ENCODE results near the gene ENOSF1.

Gene ENOSF1

DNA sequence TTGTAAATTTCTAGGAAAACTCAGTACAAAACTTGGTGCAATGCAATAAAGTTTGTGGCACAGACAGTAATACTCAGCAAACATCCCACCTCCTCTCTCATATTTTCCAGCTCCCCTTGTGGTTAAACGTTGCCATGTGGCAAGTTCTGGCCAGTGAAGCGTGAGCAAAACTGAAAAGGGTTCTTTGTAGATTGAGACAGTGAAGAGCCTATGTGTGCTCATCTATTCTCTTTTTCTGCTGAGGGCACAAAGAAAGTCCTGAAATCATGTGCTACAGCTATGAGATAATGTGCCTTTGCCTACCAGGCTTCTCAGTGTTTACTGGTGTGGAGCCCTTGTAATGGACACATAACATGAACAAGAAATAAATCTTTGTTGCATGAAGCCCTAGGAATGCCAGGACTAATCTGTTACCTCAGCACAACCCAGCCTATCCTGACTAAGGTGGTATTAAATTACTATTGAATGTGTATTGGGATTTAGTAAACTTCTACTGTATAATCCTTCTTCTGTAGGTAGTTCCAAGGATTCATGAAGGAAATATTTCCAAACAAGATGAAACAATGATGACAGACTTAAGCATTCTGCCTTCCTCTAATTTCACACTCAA is 67.9 kb downstream of the ENOSF1 start:
- DNase-seq (ENCODE audit: low read depth) = no peak
- no peak overlapping the region for H3K4me3 ChIP-seq (ENCODE audit: low read length)
- TF ChIP-seq, protein P1, sequence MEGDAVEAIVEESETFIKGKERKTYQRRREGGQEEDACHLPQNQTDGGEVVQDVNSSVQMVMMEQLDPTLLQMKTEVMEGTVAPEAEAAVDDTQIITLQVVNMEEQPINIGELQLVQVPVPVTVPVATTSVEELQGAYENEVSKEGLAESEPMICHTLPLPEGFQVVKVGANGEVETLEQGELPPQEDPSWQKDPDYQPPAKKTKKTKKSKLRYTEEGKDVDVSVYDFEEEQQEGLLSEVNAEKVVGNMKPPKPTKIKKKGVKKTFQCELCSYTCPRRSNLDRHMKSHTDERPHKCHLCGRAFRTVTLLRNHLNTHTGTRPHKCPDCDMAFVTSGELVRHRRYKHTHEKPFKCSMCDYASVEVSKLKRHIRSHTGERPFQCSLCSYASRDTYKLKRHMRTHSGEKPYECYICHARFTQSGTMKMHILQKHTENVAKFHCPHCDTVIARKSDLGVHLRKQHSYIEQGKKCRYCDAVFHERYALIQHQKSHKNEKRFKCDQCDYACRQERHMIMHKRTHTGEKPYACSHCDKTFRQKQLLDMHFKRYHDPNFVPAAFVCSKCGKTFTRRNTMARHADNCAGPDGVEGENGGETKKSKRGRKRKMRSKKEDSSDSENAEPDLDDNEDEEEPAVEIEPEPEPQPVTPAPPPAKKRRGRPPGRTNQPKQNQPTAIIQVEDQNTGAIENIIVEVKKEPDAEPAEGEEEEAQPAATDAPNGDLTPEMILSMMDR (conservative IDR thresholded peaks at IDR 0.05; ENCODE audit: low read depth, low read length) = peak; percentile 16

DNA sequence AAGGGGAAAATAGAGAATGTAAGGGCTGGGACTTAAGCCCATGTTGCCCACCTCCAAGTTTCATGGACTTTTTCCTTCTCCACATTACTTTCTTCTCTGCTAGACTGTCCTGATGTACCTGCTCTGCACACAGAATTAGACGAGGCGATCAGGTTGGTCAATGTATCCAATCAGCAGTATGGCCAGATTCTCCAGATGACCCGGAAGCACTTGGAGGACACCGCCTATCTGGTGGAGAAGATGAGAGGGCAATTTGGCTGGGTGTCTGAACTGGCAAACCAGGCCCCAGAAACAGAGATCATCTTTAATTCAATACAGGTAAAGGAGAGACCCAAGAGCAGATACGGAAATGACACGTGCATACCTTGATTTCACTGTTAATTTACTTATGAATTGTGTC is 71.2 kb downstream of the ENOSF1 start:
- H3K4me3 ChIP-seq (ENCODE audit: low read length) = no peak overlapping the region
- no peak for DNase-seq (ENCODE audit: low read depth)
- TF ChIP-seq, protein P1 (conservative IDR thresholded peaks at IDR 0.05; ENCODE audit: low read depth, low read length) = no peak

DNA sequence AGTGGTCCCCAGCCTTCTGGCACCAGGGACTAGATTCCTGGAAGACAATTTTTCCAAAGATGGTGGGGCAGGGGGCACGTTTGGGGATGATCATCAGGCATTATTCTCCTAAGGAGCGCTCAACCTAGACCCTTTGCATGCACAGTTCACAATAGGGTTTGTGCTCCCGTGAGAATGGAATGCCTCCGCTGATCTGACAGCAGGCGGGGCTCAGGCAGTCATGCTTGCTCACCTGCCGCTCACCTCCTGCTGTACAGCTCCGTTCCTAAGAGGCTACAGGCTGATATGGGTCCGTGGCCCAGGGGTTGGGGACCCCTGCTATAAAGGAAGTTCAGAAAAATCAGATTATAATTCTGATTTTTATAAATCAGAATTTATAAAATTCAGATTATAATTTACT is 77.3 kb downstream of the ENOSF1 start:
- TF ChIP-seq, protein P1 (conservative IDR thresholded peaks at IDR 0.05; ENCODE audit: low read depth, low read length) = no peak
- no peak overlapping the region for H3K4me3 ChIP-seq (ENCODE audit: low read length)
- no peak for DNase-seq (ENCODE audit: low read depth)

DNA sequence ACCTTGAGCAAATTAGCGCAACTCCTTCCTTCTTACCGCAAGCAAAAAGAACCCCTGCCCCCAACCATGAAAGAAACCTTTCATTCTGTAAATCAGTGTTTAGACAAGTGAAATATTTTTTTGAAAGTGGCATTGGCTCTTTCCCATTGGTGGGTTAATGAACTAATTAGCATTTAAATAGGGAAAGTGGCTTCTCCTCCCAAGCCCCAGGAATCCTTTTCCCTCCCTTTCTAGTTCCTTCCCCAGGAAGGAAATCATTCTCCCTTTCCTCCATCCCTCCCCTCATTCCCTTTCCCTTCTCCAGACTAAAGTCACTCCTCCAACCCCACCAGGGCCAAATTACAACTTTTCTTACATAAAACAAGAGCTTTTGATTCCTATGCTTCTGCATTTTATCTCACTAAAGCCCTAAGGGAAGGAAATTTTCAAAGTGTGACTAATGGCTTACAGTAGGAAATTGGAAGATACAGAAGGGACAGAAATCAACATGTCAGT is 77.8 kb downstream of the ENOSF1 start:
- TF ChIP-seq, protein P1 (conservative IDR thresholded peaks at IDR 0.05; ENCODE audit: low read depth, low read length) = no peak
- H3K4me3 ChIP-seq (ENCODE audit: low read length) = no peak overlapping the region
- DNase-seq (ENCODE audit: low read depth) = no peak

DNA sequence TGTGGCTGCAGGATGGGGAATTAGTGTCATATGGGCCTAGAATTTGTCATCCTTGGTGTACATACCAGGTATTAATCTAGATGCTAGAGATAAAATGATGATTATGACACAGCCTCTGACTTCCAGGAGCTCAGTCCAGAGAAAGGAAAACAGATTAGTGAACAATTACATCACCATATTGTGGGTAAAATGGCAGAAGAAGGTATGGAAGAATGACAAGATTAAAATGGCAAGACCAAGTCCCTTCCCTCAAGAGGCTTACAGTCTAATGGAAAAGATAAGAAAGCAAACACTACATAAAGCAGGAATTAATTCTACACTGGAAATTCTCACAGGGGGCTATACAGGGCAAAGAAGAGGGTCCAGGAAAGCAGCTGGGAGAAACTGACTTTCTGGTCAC is 80.9 kb downstream of the ENOSF1 start:
- H3K4me3 ChIP-seq (ENCODE audit: low read length) = no peak overlapping the region
- DNase-seq (ENCODE audit: low read depth) = no peak
- TF ChIP-seq, protein P1 (conservative IDR thresholded peaks at IDR 0.05; ENCODE audit: low read depth, low read length) = no peak

DNA sequence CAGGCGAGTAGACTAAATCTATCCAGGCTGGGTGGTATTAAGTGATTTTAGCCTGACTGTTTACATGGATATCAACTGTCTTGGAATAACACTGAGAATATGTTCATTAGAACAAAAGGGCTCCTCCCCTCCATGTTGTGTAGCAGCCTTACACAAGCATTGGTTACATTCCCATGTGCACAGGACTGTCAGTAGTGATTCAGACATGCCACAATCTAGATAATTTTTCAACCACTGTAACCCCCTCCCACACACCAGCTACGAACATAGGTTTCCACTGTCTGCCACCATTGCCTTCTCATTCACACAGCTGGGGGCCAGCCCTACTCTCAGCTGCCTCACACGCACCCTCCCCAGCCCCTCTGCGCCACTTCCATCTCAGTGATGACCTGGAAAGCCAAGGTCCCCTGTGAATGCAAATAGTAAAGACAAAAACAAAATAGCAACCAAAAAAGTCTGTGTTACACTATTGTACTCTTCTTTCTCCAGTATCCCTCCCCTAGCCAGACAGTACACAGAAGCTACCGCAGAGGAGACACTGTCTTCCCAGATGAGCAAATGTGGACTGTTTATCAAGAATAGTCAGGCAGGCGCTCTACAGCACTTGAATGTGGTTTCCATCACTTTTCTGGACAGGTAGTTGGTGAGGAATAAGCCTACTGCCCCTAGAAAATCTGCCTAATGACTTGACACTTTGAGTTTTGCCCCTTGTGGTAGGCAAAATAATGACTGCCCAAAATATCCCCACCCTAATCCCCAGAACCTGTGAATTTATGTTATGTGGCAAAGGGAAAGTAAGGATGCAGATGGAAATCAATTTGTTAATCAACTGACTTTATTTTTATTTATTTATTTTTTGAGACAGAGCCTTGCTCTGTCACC is 82.9 kb downstream of the ENOSF1 start:
- no peak for DNase-seq (ENCODE audit: low read depth)
- TF ChIP-seq, protein P1 (conservative IDR thresholded peaks at IDR 0.05; ENCODE audit: low read depth, low read length) = no peak
- H3K4me3 ChIP-seq (ENCODE audit: low read length) = no peak overlapping the region
